ENCODE data around the gene CTRB2. TPM values are rescaled to one million over a fixed set of nuclear protein-coding genes. Genes with fewer than 3 reads are reported as not detected.

CTRB2 gene
- total RNA-seq, 2 experiments from 2014 or later: not detected

- H3K27ac ChIP-seq (ENCODE audit: low read depth, low read length, poor library complexity, severe bottlenecking): no peak overlapping the region
- DNase-seq (ENCODE audit: low spot score): no peak
Observed at GRCh38 chr16:75239542-75240122, 32.7 kb upstream of the CTRB2 start.

GRCh38 chr16:75238853-75239541 is 32.0 kb upstream of the CTRB2 start:
- TF ChIP-seq EZH2phosphoT487 (IDR thresholded peaks at IDR 0.05; ENCODE audit: borderline replicate concordance, low read depth, low read length) (no peak), CTCF (conservative IDR thresholded peaks at IDR 0.05; ENCODE audit: low read length) (no peak)
- Histone ChIP-seq H3K79me2 (ENCODE audit: insufficient read depth, low read depth, low read length) (no peaks in the 10 kb centered on the region), H3K27ac (ENCODE audit: low read depth, low read length, poor library complexity, severe bottlenecking) (no peak overlapping the region), H3K9me3 (ENCODE audit: low read length) (no peaks in the 10 kb centered on the region), H3K4me1 (ENCODE audit: insufficient read depth, low read length, poor library complexity, severe bottlenecking) (peaks cover 2% of the 10 kb centered on the region), H3K4me3 (ENCODE audit: low read depth, low read length, poor library complexity, severe bottlenecking) (no peak overlapping the region), H3K9me2 (ENCODE audit: insufficient read depth, low read length) (no peaks in the 10 kb centered on the region), H3K36me3 (ENCODE audit: insufficient read depth, low read length) (no peaks in the 10 kb centered on the region), H2AFZ (ENCODE audit: low read length) (no peak overlapping the region), H3K4me2 (ENCODE audit: low read length) (no peak overlapping the region), H4K20me1 (ENCODE audit: insufficient read depth, low read length) (no peaks in the 10 kb centered on the region)
- DNase-seq (ENCODE audit: low spot score): no peak
- BruUV-seq (replicated peaks): no TSS peak
- intact Hi-C loops (cut with micrococcal nuclease; ENCODE audit: unreplicated experiment): no loop called here
- ChIA-PET CTCF (ENCODE audit: unreplicated experiment) (no interaction called here), POLR2A (no interaction called here)

More at GRCh38 chr16:75239542-75240122, 32.7 kb upstream of the CTRB2 start:
- ChIA-PET POLR2A (no interaction called here), CTCF (ENCODE audit: unreplicated experiment) (no interaction called here)
- Histone ChIP-seq H3K9me2 (ENCODE audit: insufficient read depth, low read length) (no peaks in the 10 kb centered on the region), H3K4me3 (ENCODE audit: low read depth, low read length, poor library complexity, severe bottlenecking) (no peak overlapping the region), H3K36me3 (ENCODE audit: insufficient read depth, low read length) (no peaks in the 10 kb centered on the region), H3K4me1 (ENCODE audit: insufficient read depth, low read length, poor library complexity, severe bottlenecking) (peaks cover 8% of the 10 kb centered on the region), H3K9me3 (ENCODE audit: low read length) (no peaks in the 10 kb centered on the region), H3K4me2 (ENCODE audit: low read length) (no peak overlapping the region), H4K20me1 (ENCODE audit: insufficient read depth, low read length) (no peaks in the 10 kb centered on the region), H3K79me2 (ENCODE audit: insufficient read depth, low read depth, low read length) (no peaks in the 10 kb centered on the region), H2AFZ (ENCODE audit: low read length) (no peak overlapping the region)
- TF ChIP-seq EZH2phosphoT487 (IDR thresholded peaks at IDR 0.05; ENCODE audit: borderline replicate concordance, low read depth, low read length) (no peak), CTCF (conservative IDR thresholded peaks at IDR 0.05; ENCODE audit: low read length) (no peak)
- BruUV-seq (replicated peaks): no TSS peak
- intact Hi-C loops (cut with micrococcal nuclease; ENCODE audit: unreplicated experiment): no loop called here
